Measurements from ENCODE around the gene CYP3A5.

GRCh38 chr7:99693100-99693426 is 13.3 kb upstream of the CYP3A5 start:
- TF ChIP-seq POLR2A (IDR thresholded peaks at IDR 0.05; ENCODE audit: control extremely low read depth in 1 of 2, low read depth in 2 of 2, low read length in 2 of 2), result no peak
- no peak for TF ChIP-seq NRF1 (IDR thresholded peaks at IDR 0.05; ENCODE audit: low read depth, low read length)
- no peak for TF ChIP-seq EZH2 (IDR thresholded peaks at IDR 0.05; ENCODE audit: low read depth, low read length, severe bottlenecking)
- TF ChIP-seq CTCF (IDR thresholded peaks at IDR 0.05; ENCODE audit: control extremely low read depth in 1 of 3, insufficient read depth in 1 of 3, low read depth in 1 of 3, low read length in 3 of 3), result no peak
- TF ChIP-seq HDAC2 (IDR thresholded peaks at IDR 0.05; ENCODE audit: borderline replicate concordance in 1 of 2, low read depth in 2 of 2, low read length in 2 of 2), result no peak

Measured in H1 (cell line).